ENCODE results near the gene UPF2.

UPF2 gene

DNA sequence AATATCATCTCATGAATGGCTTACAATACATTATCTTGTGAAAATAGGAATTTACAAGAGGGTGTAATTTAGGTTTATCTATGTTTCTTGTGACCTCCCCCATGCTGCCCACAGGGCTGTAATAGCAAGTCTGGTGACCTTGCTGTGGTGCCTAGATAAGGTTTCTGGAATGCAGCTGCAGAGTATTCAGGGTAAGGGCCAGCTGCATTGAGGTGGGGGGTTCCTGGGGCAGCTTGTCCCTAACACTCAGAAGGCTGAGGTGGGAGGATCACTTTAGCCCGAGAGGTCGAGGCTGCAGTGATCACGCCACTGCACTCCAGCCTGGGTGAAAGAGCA is 20.8 kb upstream of the UPF2 start:
- H4K20me1 ChIP-seq (ENCODE audit: insufficient read depth, low read length), result no peaks in the 10 kb centered on the region
- no peaks in the 10 kb centered on the region for H3K79me2 ChIP-seq (ENCODE audit: insufficient read depth, low read length)
- TF ChIP-seq EZH2 (IDR thresholded peaks at IDR 0.05; ENCODE audit: borderline replicate concordance, low read depth, low read length, severe bottlenecking), result no peak
- TF ChIP-seq, protein P1, sequence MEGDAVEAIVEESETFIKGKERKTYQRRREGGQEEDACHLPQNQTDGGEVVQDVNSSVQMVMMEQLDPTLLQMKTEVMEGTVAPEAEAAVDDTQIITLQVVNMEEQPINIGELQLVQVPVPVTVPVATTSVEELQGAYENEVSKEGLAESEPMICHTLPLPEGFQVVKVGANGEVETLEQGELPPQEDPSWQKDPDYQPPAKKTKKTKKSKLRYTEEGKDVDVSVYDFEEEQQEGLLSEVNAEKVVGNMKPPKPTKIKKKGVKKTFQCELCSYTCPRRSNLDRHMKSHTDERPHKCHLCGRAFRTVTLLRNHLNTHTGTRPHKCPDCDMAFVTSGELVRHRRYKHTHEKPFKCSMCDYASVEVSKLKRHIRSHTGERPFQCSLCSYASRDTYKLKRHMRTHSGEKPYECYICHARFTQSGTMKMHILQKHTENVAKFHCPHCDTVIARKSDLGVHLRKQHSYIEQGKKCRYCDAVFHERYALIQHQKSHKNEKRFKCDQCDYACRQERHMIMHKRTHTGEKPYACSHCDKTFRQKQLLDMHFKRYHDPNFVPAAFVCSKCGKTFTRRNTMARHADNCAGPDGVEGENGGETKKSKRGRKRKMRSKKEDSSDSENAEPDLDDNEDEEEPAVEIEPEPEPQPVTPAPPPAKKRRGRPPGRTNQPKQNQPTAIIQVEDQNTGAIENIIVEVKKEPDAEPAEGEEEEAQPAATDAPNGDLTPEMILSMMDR (IDR thresholded peaks at IDR 0.05; ENCODE audit: borderline replicate concordance, extremely low read depth, low read length, poor library complexity, severe bottlenecking), result no peak
- H3K36me3 ChIP-seq (ENCODE audit: insufficient read depth, low read length), result no peaks in the 10 kb centered on the region
- H3K4me2 ChIP-seq (ENCODE audit: insufficient read depth, low read length), result no peak overlapping the region
- no peak overlapping the region for H3K9ac ChIP-seq (ENCODE audit: low read depth, low read length)
- no peaks in the 10 kb centered on the region for H3K9me3 ChIP-seq (ENCODE audit: insufficient read depth, low read length, severe bottlenecking)
- ATAC-seq (ENCODE audit: insufficient read depth, low read depth) (no peak), DNase-seq (no peak)
- H3K27me3 ChIP-seq (ENCODE audit: insufficient read depth, low read length, poor library complexity), result no peaks in the 10 kb centered on the region
- no peak overlapping the region for H3K4me3 ChIP-seq (ENCODE audit: low read depth in 1 of 2, low read length in 2 of 2)
- H3K4me1 ChIP-seq (ENCODE audit: insufficient read depth, low read length), result peaks cover 7% of the 10 kb centered on the region
- no peak overlapping the region for H3K27ac ChIP-seq (ENCODE audit: low read length)
- H2AFZ ChIP-seq (ENCODE audit: low read depth, low read length), result peak overlapping the region; percentile 10; the same call in 1 of the 2 replicates

DNA sequence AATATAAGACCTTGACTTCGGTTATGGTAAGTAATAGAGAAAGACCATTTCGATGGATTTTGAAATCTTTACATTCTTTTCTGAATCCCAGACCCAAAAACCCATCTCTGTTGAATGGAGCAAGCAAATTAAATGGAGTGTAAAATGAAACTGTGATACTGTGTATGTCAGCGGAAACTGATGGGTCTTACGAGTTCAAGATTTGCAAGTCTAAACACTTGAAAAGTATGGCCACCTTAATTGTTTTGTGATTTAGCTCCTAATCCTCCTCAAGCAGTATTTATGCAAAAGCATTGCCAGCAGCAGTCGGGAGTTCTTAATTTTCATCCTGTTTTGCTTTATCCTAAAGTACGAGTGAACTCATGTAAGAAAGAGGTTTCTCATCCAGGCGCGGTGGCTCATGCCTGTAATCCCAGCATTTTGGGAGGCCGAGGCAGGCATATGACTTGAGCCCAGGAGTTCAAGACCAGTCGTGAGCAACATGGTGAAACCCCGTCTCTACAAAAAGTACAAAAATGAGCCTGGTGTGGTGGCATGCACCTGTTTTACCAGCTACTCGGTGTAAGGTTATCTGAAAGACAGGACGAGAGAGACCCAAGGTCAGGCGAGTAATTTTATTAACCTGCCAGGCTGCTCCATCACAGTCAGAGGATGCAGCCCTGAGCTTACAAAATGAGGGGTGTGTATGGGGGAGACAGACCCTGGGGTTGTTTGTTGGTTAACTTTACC is 20.3 kb upstream of the UPF2 start:
- H3K4me3 ChIP-seq (ENCODE audit: low read depth in 1 of 2, low read length in 2 of 2), result no peak overlapping the region
- peaks cover 2% of the 10 kb centered on the region for H3K4me1 ChIP-seq (ENCODE audit: insufficient read depth, low read length)
- TF ChIP-seq EZH2 (IDR thresholded peaks at IDR 0.05; ENCODE audit: borderline replicate concordance, low read depth, low read length, severe bottlenecking), result no peak
- TF ChIP-seq, protein P1 (IDR thresholded peaks at IDR 0.05; ENCODE audit: borderline replicate concordance, extremely low read depth, low read length, poor library complexity, severe bottlenecking), result no peak

DNA sequence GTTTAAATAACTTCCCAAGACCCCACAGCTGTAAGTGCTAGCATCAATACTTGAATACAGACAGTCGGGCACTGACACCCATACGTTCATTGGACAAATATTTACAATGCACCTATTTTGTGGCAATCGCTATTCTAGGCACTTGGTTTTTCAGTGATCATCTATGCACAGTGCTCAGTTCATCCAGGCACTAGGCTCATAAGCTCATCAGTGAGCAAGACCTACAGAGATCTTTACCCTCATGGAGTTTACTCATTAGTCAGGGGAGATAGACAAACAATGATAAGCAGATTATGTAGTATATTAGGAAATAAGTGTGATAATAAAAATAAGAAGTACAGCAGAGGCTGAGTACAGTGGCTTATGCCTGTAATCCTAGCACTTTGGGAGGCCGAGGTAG is 18.5 kb upstream of the UPF2 start:
- H2AFZ ChIP-seq (ENCODE audit: low read depth, low read length), result no peak overlapping the region
- H3K36me3 ChIP-seq (ENCODE audit: insufficient read depth, low read length), result no peaks in the 10 kb centered on the region
- H3K27ac ChIP-seq (ENCODE audit: low read length), result no peak overlapping the region
- H3K27me3 ChIP-seq (ENCODE audit: insufficient read depth, low read length, poor library complexity), result no peaks in the 10 kb centered on the region
- H3K79me2 ChIP-seq (ENCODE audit: insufficient read depth, low read length), result no peaks in the 10 kb centered on the region
- TF ChIP-seq, protein P1 (IDR thresholded peaks at IDR 0.05; ENCODE audit: borderline replicate concordance, extremely low read depth, low read length, poor library complexity, severe bottlenecking), result no peak
- no peak for TF ChIP-seq EZH2 (IDR thresholded peaks at IDR 0.05; ENCODE audit: borderline replicate concordance, low read depth, low read length, severe bottlenecking)
- ATAC-seq (ENCODE audit: insufficient read depth, low read depth), result no peak
- no peak overlapping the region for H3K4me2 ChIP-seq (ENCODE audit: insufficient read depth, low read length)
- no peak overlapping the region for H3K9ac ChIP-seq (ENCODE audit: low read depth, low read length)
- no peak overlapping the region for H3K4me3 ChIP-seq (ENCODE audit: low read depth in 1 of 2, low read length in 2 of 2)
- H3K9me3 ChIP-seq (ENCODE audit: insufficient read depth, low read length, severe bottlenecking), result no peaks in the 10 kb centered on the region
- H3K4me1 ChIP-seq (ENCODE audit: insufficient read depth, low read length), result no peaks in the 10 kb centered on the region
- DNase-seq, result no peak
- no peaks in the 10 kb centered on the region for H4K20me1 ChIP-seq (ENCODE audit: insufficient read depth, low read length)

More for the DNA sequence above, 20.3 kb upstream of the UPF2 start:
- Histone ChIP-seq H3K4me2 (ENCODE audit: insufficient read depth, low read length) (no peak overlapping the region), H2AFZ (ENCODE audit: low read depth, low read length) (peak overlapping the region; percentile 10; the same call in 1 of the 2 replicates), H3K36me3 (ENCODE audit: insufficient read depth, low read length) (no peaks in the 10 kb centered on the region), H3K27ac (ENCODE audit: low read length) (no peak overlapping the region), H4K20me1 (ENCODE audit: insufficient read depth, low read length) (no peaks in the 10 kb centered on the region), H3K79me2 (ENCODE audit: insufficient read depth, low read length) (no peaks in the 10 kb centered on the region), H3K9ac (ENCODE audit: low read depth, low read length) (no peak overlapping the region), H3K9me3 (ENCODE audit: insufficient read depth, low read length, severe bottlenecking) (no peaks in the 10 kb centered on the region), H3K27me3 (ENCODE audit: insufficient read depth, low read length, poor library complexity) (no peaks in the 10 kb centered on the region)
- no peak for ATAC-seq (ENCODE audit: insufficient read depth, low read depth)
- DNase-seq, result no peak

Measured in DND-41 (cell line).